B cell (primary cell): ENCODE results near the gene SH3BP2. TPM values are rescaled to one million over a fixed set of nuclear protein-coding genes. Genes with fewer than 3 reads are reported as not detected.

Source experiments
- ATAC-seq: fragments of 200-7000 bp; cut with Tn5 transposase; one replicate; pipeline ENCODE4 v1.10.0; 2021; ENCODE audit warnings: low read depth, mild to moderate bottlenecking, moderate number of reproducible peaks, moderate library complexity
- CTCF ChIA-PET: fragments of 350-600 bp; sonication (Branson Sonifier 250); formaldehyde crosslinking; loops from one replicate; lab custom pipeline; 2021; ENCODE audit warnings: antibody characterized with exemption, inconsistent platforms; lab: Charles Lee
- POLR2A ChIA-PET: fragments of 350-600 bp; sonication (Branson Sonifier 250); formaldehyde crosslinking; loops from one replicate; lab custom pipeline; 2021; ENCODE audit warnings: antibody characterized with exemption; lab: Charles Lee
- DNase-seq: peaks from one replicate; pipeline ENCODE4 v3.0.0; 2013
- H2AFZ ChIP-seq: 2 replicates; pipeline ENCODE4 v1.6.1; 2012; ENCODE audit warnings: mild to moderate bottlenecking, low read depth, low read length; ENCODE audit not compliant: insufficient read depth, poor library complexity, severe bottlenecking
- H3K27ac ChIP-seq, 2 donors: 1 replicate in 1 of 2; 2 replicates in 1 of 2; pipeline ENCODE4 v1.5.1; 2012 to 2013; ENCODE audit warnings: low read length in 2 of 2, mild to moderate bottlenecking in 2 of 2, moderate library complexity in 1 of 2
- H3K27me3 ChIP-seq, 4 experiments: fragments of 200-600 bp in 1 of 4; sonication (generic) in 1 of 4; replicated peaks in 1 of 4; 1 replicate in 2 of 4; 2 replicates in 2 of 4; pipeline versions ENCODE4 v1.6.1 to v1.7.0; 2013 to 2016; ENCODE audit warnings: low read length in 3 of 4, mild to moderate bottlenecking in 2 of 4, mixed read lengths in 1 of 4, moderate library complexity in 1 of 4; ENCODE audit not compliant: insufficient read depth in 4 of 4, control insufficient read depth in 3 of 4; ENCODE audit errors: control extremely low read depth in 1 of 4
- H3K36me3 ChIP-seq, 2 experiments: replicated peaks in 1 of 2; 1 replicate in 1 of 2; 2 replicates in 1 of 2; pipeline versions ENCODE4 v1.6.1 to v1.7.1; 2013; ENCODE audit warnings: low read length in 1 of 2; ENCODE audit not compliant: insufficient read depth in 2 of 2, control insufficient read depth in 1 of 2; ENCODE audit errors: control extremely low read depth in 1 of 2, extremely low read depth in 1 of 2
- H3K4me1 ChIP-seq, 2 donors: fragments of 200-600 bp in 1 of 2; sonication (generic) in 1 of 2; 1 replicate in 1 of 2; 2 replicates in 1 of 2; pipeline versions ENCODE4 v1.5.1 to v1.6.1; 2013 to 2017; ENCODE audit warnings: low read length in 2 of 2; ENCODE audit not compliant: control insufficient read depth in 2 of 2, insufficient read depth in 2 of 2
- H3K4me2 ChIP-seq: replicated peaks from 2 replicates; pipeline ENCODE3; 2012; ENCODE audit warnings: mild to moderate bottlenecking, low read depth, low read length; ENCODE audit not compliant: poor library complexity, severe bottlenecking
- H3K4me3 ChIP-seq, 5 experiments: fragments of 200-600 bp in 1 of 5; sonication (generic) in 1 of 5; 1 replicate in 3 of 5; 2 replicates in 2 of 5; pipeline versions ENCODE4 v1.5.1 to v1.7.0; 2011 to 2016; ENCODE audit warnings: low read length in 4 of 5, mild to moderate bottlenecking in 4 of 5, low read depth in 2 of 5, control low read depth in 1 of 5, moderate library complexity in 1 of 5; ENCODE audit not compliant: insufficient read depth in 1 of 5; ENCODE audit errors: control extremely low read depth in 1 of 5, extremely low read depth in 1 of 5
- H3K79me2 ChIP-seq: fragments of 200-600 bp; sonication (generic); one replicate; pipeline ENCODE4 v1.6.0; 2016; ENCODE audit warnings: low read length; ENCODE audit not compliant: control insufficient read depth, insufficient read depth
- H3K9ac ChIP-seq: fragments of 200-600 bp; sonication (generic); 2 replicates; pipeline ENCODE4 v1.6.1; 2017; ENCODE audit warnings: mild to moderate bottlenecking, low read length, moderate library complexity
- H3K9me3 ChIP-seq, 3 donors: one replicate each; pipeline versions ENCODE4 v1.6.1 to v1.7.1; 2013; ENCODE audit warnings: low read length in 2 of 3; ENCODE audit not compliant: control insufficient read depth in 2 of 3, insufficient read depth in 1 of 3; ENCODE audit errors: control extremely low read depth in 1 of 3
- H4K20me1 ChIP-seq: 2 replicates; pipeline ENCODE4 v1.6.0; 2012; ENCODE audit warnings: mild to moderate bottlenecking, low read length; ENCODE audit not compliant: insufficient read depth, control insufficient read depth, poor library complexity, severe bottlenecking
- H3K27ac Mint-ChIP-seq: one replicate; pipeline ENCODE4 v1.8.0; 2021; ENCODE audit warnings: mixed read lengths
- H3K27me3 Mint-ChIP-seq: one replicate; pipeline ENCODE4 v1.8.0; 2021; ENCODE audit warnings: mixed read lengths
- H3K4me1 Mint-ChIP-seq: one replicate; pipeline ENCODE4 v1.8.0; 2021; ENCODE audit warnings: mixed read lengths
- H3K4me3 Mint-ChIP-seq: one replicate; pipeline ENCODE4 v1.8.0; 2021; ENCODE audit warnings: mixed read lengths
- H3K9me3 Mint-ChIP-seq: one replicate; pipeline ENCODE4 v1.8.0; 2022; ENCODE audit warnings: mixed read lengths; ENCODE audit not compliant: insufficient read depth
- EZH2 ChIP-seq: IDR thresholded peaks from 2 replicates; pipeline ENCODE4 v1.6.1; 2012; ENCODE audit warnings: borderline replicate concordance, low read depth, mild to moderate bottlenecking, moderate library complexity, low read length; ENCODE audit not compliant: insufficient read depth, poor library complexity, severe bottlenecking
- WGBS: methylation state at CpG from one replicate; pipeline ENCODE4 v1.1.5; 2013; ENCODE audit warnings: missing lambda C conversion rate; ENCODE audit not compliant: insufficient coverage; 5-methylcytosine and 5-hydroxymethylcytosine counted together
- intact Hi-C: fragments of 100-400 bp; cut with micrococcal nuclease; formaldehyde crosslinking; loops from one replicate; pipeline ENCODE4 v1.10.0; 2022
- polyA plus RNA-seq: library from polyadenylated mRNA; depleted of rRNA; stranded (reverse); fragments of >200 nt; gene quantifications from 2 replicates; pipeline ENCODE4 v1.2.3, GENCODE V29; 2012
- total RNA-seq, 2 donors: library from RNA; stranded (reverse); fragments of 120-200 nt in 1 of 2; gene quantifications; 1 replicate in 1 of 2; 2 replicates in 1 of 2; pipeline versions ENCODE4 v1.2.3 to v1.2.4, GENCODE V29; 2013 to 2022
- TF ChIP-seq, protein P1 (sequence below): fragments of 200-600 bp; IDR thresholded peaks from one replicate; pipeline ENCODE4 v1.8.0; 2022; ENCODE audit warnings: antibody characterized with exemption, mild to moderate bottlenecking

SH3BP2 gene
- total and polyA plus RNA-seq, 2 donors (not counting 1 experiment from before 2014, with no cell fraction given), result 30.8 to 219 TPM

DNA sequence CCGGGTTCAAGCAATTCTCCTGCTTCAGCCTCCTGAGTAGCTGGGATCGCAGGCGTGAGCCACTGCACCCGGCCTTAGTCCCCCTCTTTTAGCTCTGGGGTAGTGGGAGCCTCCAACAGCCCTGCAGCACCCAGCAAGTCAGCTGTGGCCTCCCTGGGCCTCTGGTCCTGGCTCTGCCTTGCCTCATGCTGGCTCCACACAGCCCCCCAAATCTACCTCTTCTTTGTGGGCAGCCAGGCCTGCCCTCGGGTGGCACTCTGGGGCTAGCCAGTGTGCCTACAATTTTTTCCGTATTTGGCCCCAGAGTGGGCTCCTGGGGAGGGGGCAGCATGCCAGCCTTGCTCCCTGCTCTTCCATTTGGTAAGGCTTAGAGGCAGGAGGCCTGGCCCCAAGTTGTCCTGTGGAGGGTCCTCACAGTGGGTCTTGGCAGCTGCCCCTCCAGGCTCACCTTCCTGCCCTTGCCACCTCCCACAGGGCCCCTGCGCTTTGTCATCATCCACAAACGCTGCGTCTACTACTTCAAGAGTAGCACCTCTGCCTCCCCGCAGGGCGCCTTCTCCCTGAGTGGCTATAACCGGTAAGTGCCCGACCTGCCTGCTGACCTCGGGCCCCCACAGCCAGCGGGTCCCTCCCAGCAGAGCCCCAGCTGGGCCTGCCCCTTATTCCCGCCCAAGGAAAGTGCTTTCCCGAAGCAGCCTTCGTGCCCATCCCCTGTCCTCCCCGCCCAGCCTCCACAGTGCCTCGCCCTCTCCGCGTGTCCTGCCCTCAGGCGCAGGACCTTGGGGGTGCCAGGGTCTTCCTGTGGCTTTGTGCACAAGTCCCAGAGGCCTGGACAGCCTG, 29.8 kb downstream of the SH3BP2 start:
- Mint-ChIP-seq H3K27me3 (no peaks in the 10 kb centered on the region), H3K4me3 (no peak overlapping the region), H3K9me3 (no peaks in the 10 kb centered on the region), H3K27ac (no peak overlapping the region), H3K4me1 (peaks cover 15% of the 10 kb centered on the region)
- Histone ChIP-seq H3K36me3 (peaks cover 1 to 71% of the 10 kb centered on the region in 2 experiments), H2AFZ (no peak overlapping the region), H3K9ac (no peak overlapping the region), H3K79me2 (peaks cover 58% of the 10 kb centered on the region), H3K9me3 (no peaks in the 10 kb centered on the region), H3K27ac (no peak overlapping the region), H3K4me2 (no peak overlapping the region), H3K4me1 (peaks cover 11 to 22% of the 10 kb centered on the region in 2 donors), H3K4me3 (no peak overlapping the region), H3K27me3 (no peaks in the 10 kb centered on the region), H4K20me1 (peaks cover 92% of the 10 kb centered on the region)
- intact Hi-C loops, result no loop called here
- no peak for ATAC-seq
- POLR2A ChIA-PET, result interaction anchor here (1.2 to 1.4 kb wide), 2 partner anchors 9 to 10 kb away, joined by 3 to 4 read pairs; no protein-coding TSS in a partner anchor
- CTCF ChIA-PET, result interaction anchor here (1.4 kb wide), 1 partner anchor 9 kb away, joined by 4 read pairs; no protein-coding TSS in a partner anchor
- no peak for DNase-seq
- 97% methylated on average over 23 of the region's 23 CpGs for WGBS
- no peak for TF ChIP-seq EZH2
- TF ChIP-seq, protein P1, sequence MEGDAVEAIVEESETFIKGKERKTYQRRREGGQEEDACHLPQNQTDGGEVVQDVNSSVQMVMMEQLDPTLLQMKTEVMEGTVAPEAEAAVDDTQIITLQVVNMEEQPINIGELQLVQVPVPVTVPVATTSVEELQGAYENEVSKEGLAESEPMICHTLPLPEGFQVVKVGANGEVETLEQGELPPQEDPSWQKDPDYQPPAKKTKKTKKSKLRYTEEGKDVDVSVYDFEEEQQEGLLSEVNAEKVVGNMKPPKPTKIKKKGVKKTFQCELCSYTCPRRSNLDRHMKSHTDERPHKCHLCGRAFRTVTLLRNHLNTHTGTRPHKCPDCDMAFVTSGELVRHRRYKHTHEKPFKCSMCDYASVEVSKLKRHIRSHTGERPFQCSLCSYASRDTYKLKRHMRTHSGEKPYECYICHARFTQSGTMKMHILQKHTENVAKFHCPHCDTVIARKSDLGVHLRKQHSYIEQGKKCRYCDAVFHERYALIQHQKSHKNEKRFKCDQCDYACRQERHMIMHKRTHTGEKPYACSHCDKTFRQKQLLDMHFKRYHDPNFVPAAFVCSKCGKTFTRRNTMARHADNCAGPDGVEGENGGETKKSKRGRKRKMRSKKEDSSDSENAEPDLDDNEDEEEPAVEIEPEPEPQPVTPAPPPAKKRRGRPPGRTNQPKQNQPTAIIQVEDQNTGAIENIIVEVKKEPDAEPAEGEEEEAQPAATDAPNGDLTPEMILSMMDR, result no peak

DNA sequence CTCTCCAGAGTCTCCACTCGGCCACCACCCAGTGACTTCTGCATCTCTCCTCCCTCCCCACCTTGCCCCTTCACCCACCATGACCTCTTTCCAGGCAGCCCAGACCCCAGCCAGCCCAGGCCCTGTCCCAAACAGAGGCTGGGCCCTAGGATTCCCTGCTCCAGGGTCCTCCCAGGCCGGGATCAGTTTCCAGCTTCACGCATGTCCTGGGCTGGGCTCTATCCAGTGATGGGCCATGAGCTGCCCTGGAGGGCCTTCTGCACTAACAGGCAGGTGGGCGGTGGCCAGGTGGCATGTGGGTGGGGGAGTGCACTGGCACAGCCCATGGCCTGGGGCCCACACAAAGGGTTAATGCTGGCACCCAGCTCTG, 30.4 kb downstream of the SH3BP2 start:
- no peak overlapping the region for H3K9ac ChIP-seq
- Mint-ChIP-seq H3K27me3 (no peaks in the 10 kb centered on the region), H3K27ac (no peak overlapping the region), H3K4me1 (peaks cover 13% of the 10 kb centered on the region), H3K4me3 (no peak overlapping the region), H3K9me3 (no peaks in the 10 kb centered on the region)
- peaks cover 1 to 77% of the 10 kb centered on the region in 2 experiments for H3K36me3 ChIP-seq
- H3K4me2 ChIP-seq, result no peak overlapping the region
- ChIA-PET CTCF (no interaction called here), POLR2A (interaction anchor here (0.8 kb wide), 1 partner anchor 8 kb away, joined by 3 read pairs; no protein-coding TSS in a partner anchor)
- H3K27ac ChIP-seq, result no peak overlapping the region
- peaks cover 94% of the 10 kb centered on the region for H4K20me1 ChIP-seq
- no peak for ATAC-seq
- intact Hi-C loops, result no loop called here
- H3K27me3 ChIP-seq, result no peaks in the 10 kb centered on the region
- no peaks in the 10 kb centered on the region for H3K9me3 ChIP-seq
- H3K79me2 ChIP-seq, result peaks cover 55% of the 10 kb centered on the region
- no peak for DNase-seq
- no peak for TF ChIP-seq EZH2
- TF ChIP-seq, protein P1, result no peak
- H3K4me3 ChIP-seq, result no peak overlapping the region
- H3K4me1 ChIP-seq, result peaks cover 9 to 20% of the 10 kb centered on the region in 2 donors
- H2AFZ ChIP-seq, result no peak overlapping the region
- 96% methylated on average over 4 of the region's 4 CpGs for WGBS
